HG02973 (cell line): ENCODE measurements around the gene RBM24.

Experiments used
- ATAC-seq: cut with Tn5 transposase; IDR thresholded peaks from one replicate; pipeline ENCODE4 v1.9.1; 2021; ENCODE audit warnings: moderate library complexity; ENCODE audit not compliant: unreplicated experiment

Gene RBM24

GRCh38 chr6:17281100-17281496, at the start of gene RBM24:
RBM24 (plus strand) TSS chr6:17281361; CDS start chr6:17281582, 221 bp downstream.
- no peak for ATAC-seq

- no peak for ATAC-seq
These were observed 47.6 kb upstream of the RBM24 start for GRCh38 chr6:17233531-17233930.

- ATAC-seq: no peak
These were observed 43.9 kb upstream of the RBM24 start for GRCh38 chr6:17237246-17237645.

GRCh38 chr6:17239260-17239659, 41.9 kb upstream of the RBM24 start:
- no peak for ATAC-seq

- ATAC-seq: no peak
These were observed 40.2 kb upstream of the RBM24 start for GRCh38 chr6:17240803-17241500.

GRCh38 chr6:17242087-17242486, 39.1 kb upstream of the RBM24 start:
- ATAC-seq: no peak

- ATAC-seq: no peak
These were observed 30.9 kb upstream of the RBM24 start for GRCh38 chr6:17250237-17250636.

- ATAC-seq: no peak
These were observed 29.2 kb upstream of the RBM24 start for GRCh38 chr6:17251953-17252352.

GRCh38 chr6:17258749-17259148, 22.4 kb upstream of the RBM24 start:
- ATAC-seq: no peak

GRCh38 chr6:17265570-17265969, 15.6 kb upstream of the RBM24 start:
- no peak for ATAC-seq

- ATAC-seq: no peak
These were observed 13.6 kb upstream of the RBM24 start for GRCh38 chr6:17267566-17267965.

- ATAC-seq: no peak
These were observed 13.0 kb upstream of the RBM24 start for GRCh38 chr6:17268114-17268513.

- ATAC-seq: no peak
These were observed 11.3 kb upstream of the RBM24 start for GRCh38 chr6:17269840-17270239.

GRCh38 chr6:17271628-17272027, 9.5 kb upstream of the RBM24 start:
- ATAC-seq: no peak

- no peak for ATAC-seq
These were observed 4.4 kb upstream of the RBM24 start for GRCh38 chr6:17276766-17277165.

GRCh38 chr6:17277256-17277655, 3.9 kb upstream of the RBM24 start:
- no peak for ATAC-seq

- no peak for ATAC-seq
These were observed 2.7 kb upstream of the RBM24 start for GRCh38 chr6:17278289-17279063.

GRCh38 chr6:17280138-17280537, 1.0 kb upstream of the RBM24 start:
- ATAC-seq: no peak

GRCh38 chr6:17280552-17281090, 540 bp upstream of the RBM24 start:
- no peak for ATAC-seq

GRCh38 chr6:17281497-17282481, 628 bp downstream of the RBM24 start:
- ATAC-seq: no peak

GRCh38 chr6:17283074-17283473, 1.9 kb downstream of the RBM24 start:
- ATAC-seq: no peak
